Fibroblast of lung (primary cell): ENCODE data around the gene CDIPT. TPM values are rescaled to one million over a fixed set of nuclear protein-coding genes. Genes with fewer than 3 reads are reported as not detected.

Experiments
- DNase-seq, 2 donors: peaks; one replicate each; pipeline versions ENCODE4 v3.0.0 to v3.0.0-alpha.2; 2010; ENCODE audit warnings: low read depth in 2 of 2
- H2AFZ ChIP-seq: 2 replicates; pipeline ENCODE4 v1.5.1; 2012; ENCODE audit warnings: low read length, control low read depth, inconsistent platforms
- H3K27ac ChIP-seq: 2 replicates; pipeline ENCODE4 v1.5.1; 2011; ENCODE audit warnings: low read length, control low read depth; ENCODE audit not compliant: insufficient read depth
- H3K27me3 ChIP-seq: 2 replicates; pipeline ENCODE4 v1.5.1; 2011; ENCODE audit warnings: mild to moderate bottlenecking, low read length; ENCODE audit not compliant: control insufficient read depth, insufficient read depth
- H3K36me3 ChIP-seq: 2 replicates; pipeline ENCODE4 v1.5.1; 2011; ENCODE audit warnings: low read length; ENCODE audit not compliant: control insufficient read depth, insufficient read depth
- H3K4me1 ChIP-seq: 2 replicates; pipeline ENCODE4 v1.5.1; 2011; ENCODE audit warnings: low read length; ENCODE audit not compliant: control insufficient read depth, insufficient read depth; ENCODE audit errors: extremely low read depth
- H3K4me2 ChIP-seq: 2 replicates; pipeline ENCODE4 v1.5.1; 2011; ENCODE audit warnings: low read length, control low read depth; ENCODE audit not compliant: insufficient read depth; ENCODE audit errors: extremely low read depth
- H3K4me3 ChIP-seq, 4 experiments: fragments of 200-600 bp in 1 of 4; sonication (generic) in 1 of 4; replicated peaks in 1 of 4; 2 replicates each; pipeline ENCODE4 v1.5.1; 2011 to 2016; ENCODE audit warnings: low read length in 4 of 4, low read depth in 3 of 4, mild to moderate bottlenecking in 3 of 4, control low read depth in 2 of 4, inconsistent platforms in 1 of 4, mixed read lengths in 1 of 4; ENCODE audit not compliant: insufficient read depth in 1 of 4; ENCODE audit errors: control extremely low read depth in 1 of 4
- H3K79me2 ChIP-seq: 2 replicates; pipeline ENCODE4 v1.5.1; 2012; ENCODE audit warnings: mild to moderate bottlenecking, low read length, inconsistent platforms; ENCODE audit not compliant: control insufficient read depth, insufficient read depth
- H3K9ac ChIP-seq: 2 replicates; pipeline ENCODE4 v1.5.1; 2011; ENCODE audit warnings: mild to moderate bottlenecking, low read length, control low read depth; ENCODE audit not compliant: insufficient read depth
- H3K9me3 ChIP-seq: 2 replicates; pipeline ENCODE4 v1.5.1; 2012; ENCODE audit warnings: low read depth, low read length; ENCODE audit not compliant: control insufficient read depth, insufficient read depth
- H4K20me1 ChIP-seq: 2 replicates; pipeline ENCODE4 v1.5.1; 2011; ENCODE audit warnings: low read length; ENCODE audit not compliant: control insufficient read depth, insufficient read depth; ENCODE audit errors: extremely low read depth
- CTCF ChIP-seq, 2 donors: IDR thresholded peaks in 1 of 2; conservative IDR thresholded peaks in 1 of 2; 1 replicate in 1 of 2; 2 replicates in 1 of 2; pipeline ENCODE4 v1.5.1; 2011 to 2012; ENCODE audit warnings: low read length in 2 of 2, control low read depth in 1 of 2, inconsistent platforms in 1 of 2, low read depth in 1 of 2, mild to moderate bottlenecking in 1 of 2
- EZH2 ChIP-seq: IDR thresholded peaks from 2 replicates; pipeline ENCODE4 v1.5.1; 2012; ENCODE audit warnings: low read length, control low read depth, mild to moderate bottlenecking; ENCODE audit errors: missing control alignments
- polyA plus RNA-seq, 2 donors: library from polyadenylated mRNA; depleted of rRNA in 1 of 2; stranded (reverse) in 1 of 2; unstranded in 1 of 2; fragments of >200 nt; gene quantifications; 2 replicates each; pipeline ENCODE4 v1.2.1, GENCODE V29; 2011 to 2012; ENCODE audit warnings: missing spikeins in 1 of 2
- total RNA-seq: library from RNA; depleted of rRNA; stranded (reverse); fragments of >200 nt; gene quantifications from 2 replicates; pipeline ENCODE4 v1.2.1, GENCODE V29; 2014

The CDIPT gene
- total and polyA plus RNA-seq, 2 donors (not counting 1 experiment from before 2014, with no cell fraction given) = 84.9 to 99.6 TPM

GRCh38 chr16:29862383-29862883, 593 bp downstream of the CDIPT start:
- Histone ChIP-seq H3K27me3 (no peaks in the 10 kb centered on the region), H3K9ac (peak overlapping the region; percentile 81), H3K27ac (peak overlapping the region; percentile 96), H3K4me3 (peak overlapping the region; percentile 48 to 92 (median 88)), H2AFZ (peak overlapping the region; percentile 57), H3K9me3 (no peaks in the 10 kb centered on the region), H3K4me2 (peak overlapping the region; percentile 94), H3K36me3 (peaks cover 9% of the 10 kb centered on the region), H4K20me1 (no peaks in the 10 kb centered on the region), H3K4me1 (no peaks in the 10 kb centered on the region), H3K79me2 (peaks cover 14% of the 10 kb centered on the region)
- DNase-seq = no peak
- TF ChIP-seq CTCF (conservative IDR thresholded peaks at IDR 0.05 in 1 of 2, IDR thresholded peaks at IDR 0.05 in 1 of 2; ENCODE audit: low read depth in 1 of 2, low read length in 2 of 2) = peak; percentile 6 to 20
- TF ChIP-seq EZH2 = no peak

GRCh38 chr16:29860218-29860617, 2.8 kb downstream of the CDIPT start:
- DNase-seq = no peak
- H3K79me2 ChIP-seq = peaks cover 14% of the 10 kb centered on the region
- no peaks in the 10 kb centered on the region for H4K20me1 ChIP-seq
- no peaks in the 10 kb centered on the region for H3K27me3 ChIP-seq
- TF ChIP-seq EZH2 = no peak
- no peak for TF ChIP-seq CTCF (conservative IDR thresholded peaks at IDR 0.05 in 1 of 2, IDR thresholded peaks at IDR 0.05 in 1 of 2; ENCODE audit: low read depth in 1 of 2, low read length in 2 of 2)
- no peak overlapping the region for H3K4me2 ChIP-seq
- no peaks in the 10 kb centered on the region for H3K9me3 ChIP-seq
- H3K27ac ChIP-seq = no peak overlapping the region
- no peaks in the 10 kb centered on the region for H3K4me1 ChIP-seq
- H3K36me3 ChIP-seq = peaks cover 9% of the 10 kb centered on the region
- H3K4me3 ChIP-seq = no peak overlapping the region
- no peak overlapping the region for H3K9ac ChIP-seq
- no peak overlapping the region for H2AFZ ChIP-seq

- Histone ChIP-seq H3K4me2 (no peak overlapping the region), H3K36me3 (peaks cover 9% of the 10 kb centered on the region), H3K4me1 (no peaks in the 10 kb centered on the region), H4K20me1 (no peaks in the 10 kb centered on the region), H3K9ac (no peak overlapping the region), H3K4me3 (no peak overlapping the region), H3K27ac (no peak overlapping the region), H3K27me3 (no peaks in the 10 kb centered on the region), H3K9me3 (no peaks in the 10 kb centered on the region), H2AFZ (no peak overlapping the region), H3K79me2 (peaks cover 14% of the 10 kb centered on the region)
- TF ChIP-seq EZH2 (no peak), CTCF (conservative IDR thresholded peaks at IDR 0.05 in 1 of 2, IDR thresholded peaks at IDR 0.05 in 1 of 2; ENCODE audit: low read depth in 1 of 2, low read length in 2 of 2) (no peak)
- no peak for DNase-seq
Measured at GRCh38 chr16:29858974-29859373, 4.1 kb downstream of the CDIPT start.
